KG1 (cell line): Measurements from ENCODE around the gene EVA1C.
"Not testable (repeated sequence)": the region's sequence is repeated elsewhere in the genome, so short reads cannot be mapped to it uniquely, and the experiment has no call there.

Experiments
- DNase-seq: peaks from one replicate; lab custom pipeline; 2025; lab: John Stamatoyannopoulos, UW

EVA1C gene

GRCh38 chr21:32530809-32531208 lies 118.3 kb downstream of the EVA1C start:
- DNase-seq: not testable (repeated sequence)

DNA sequence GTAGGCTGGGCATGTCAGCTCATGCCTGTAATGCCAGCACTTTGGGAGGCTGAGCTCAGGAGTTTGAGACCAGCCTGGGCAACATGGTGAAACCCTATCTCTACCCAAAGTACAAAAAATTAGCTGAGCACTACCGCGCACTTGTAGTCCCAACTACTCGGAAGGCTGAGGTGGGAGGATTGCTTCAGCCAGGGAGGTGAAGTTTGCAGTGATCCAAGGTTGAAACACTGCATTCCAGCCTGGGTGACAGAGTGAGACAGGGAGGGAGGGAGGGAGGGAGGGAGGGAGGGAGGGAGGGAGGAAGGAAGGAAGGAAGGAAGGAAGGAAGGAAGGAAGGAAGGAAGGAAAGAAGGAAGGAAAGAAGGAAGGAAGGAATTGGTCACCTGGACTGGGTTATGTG lies 119.1 kb downstream of the EVA1C start:
- DNase-seq: not testable (repeated sequence)

GRCh38 chr21:32532636-32533035 lies 120.1 kb downstream of the EVA1C start:
- no peak for DNase-seq

DNA sequence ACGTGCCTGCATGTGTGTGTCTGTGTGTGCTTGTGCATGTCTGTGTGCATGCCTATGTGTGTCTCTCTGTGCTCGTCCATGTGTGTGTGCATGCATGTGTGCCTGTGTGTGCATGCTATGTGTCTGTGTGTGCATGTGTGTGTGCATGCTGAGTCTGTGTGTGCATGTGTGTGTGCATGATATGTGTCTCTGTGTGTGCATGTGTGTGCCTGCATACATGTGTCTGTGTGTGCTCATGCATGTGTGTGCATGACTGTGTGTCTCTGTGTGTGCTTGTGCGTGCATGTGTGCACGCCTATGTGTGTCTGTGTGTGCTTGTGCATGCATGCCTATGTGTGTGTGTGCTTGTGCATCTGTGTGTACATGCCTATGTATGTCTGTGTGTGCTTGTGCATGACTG lies 120.5 kb downstream of the EVA1C start:
- no peak for DNase-seq

DNA sequence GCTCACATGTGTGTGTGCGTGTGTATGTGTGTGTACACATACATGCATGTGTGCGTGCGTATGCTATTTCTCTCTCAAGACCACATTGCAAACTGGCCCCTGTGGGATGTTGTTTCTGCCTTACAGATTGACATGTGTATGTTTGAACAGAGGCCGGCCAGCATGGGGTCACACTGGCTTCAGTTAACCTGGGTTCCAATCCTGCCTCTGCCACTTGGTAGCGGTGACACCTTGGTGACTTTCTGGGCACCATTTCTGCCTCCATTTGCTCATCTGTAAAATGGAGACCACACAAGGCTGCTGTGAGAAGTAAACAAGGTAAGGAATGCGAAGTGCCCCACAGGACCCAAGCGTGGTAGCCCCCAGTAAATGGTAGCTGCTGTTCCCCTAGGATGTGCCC lies 121.1 kb downstream of the EVA1C start:
- no peak for DNase-seq

- DNase-seq: no peak
Observed at GRCh38 chr21:32534113-32534512, 121.6 kb downstream of the EVA1C start.

- DNase-seq: no peak
Observed at GRCh38 chr21:32535612-32536011, 123.1 kb downstream of the EVA1C start.

DNA sequence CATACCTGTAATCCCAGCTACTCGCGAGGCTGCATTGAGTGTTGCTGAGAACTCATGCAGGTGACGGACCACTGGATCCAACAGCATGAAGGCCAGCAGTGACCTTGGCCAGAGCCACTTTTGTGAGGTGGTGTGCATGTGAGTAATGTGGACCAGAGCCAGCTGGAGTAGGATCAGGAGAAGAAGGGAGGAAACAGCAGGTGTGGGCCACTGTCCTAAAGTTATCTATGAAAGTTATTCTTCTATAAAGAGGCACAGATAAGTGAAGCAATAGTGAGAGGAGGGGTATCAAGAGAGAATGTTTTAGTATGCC lies 125.0 kb downstream of the EVA1C start:
- no peak for DNase-seq

DNA sequence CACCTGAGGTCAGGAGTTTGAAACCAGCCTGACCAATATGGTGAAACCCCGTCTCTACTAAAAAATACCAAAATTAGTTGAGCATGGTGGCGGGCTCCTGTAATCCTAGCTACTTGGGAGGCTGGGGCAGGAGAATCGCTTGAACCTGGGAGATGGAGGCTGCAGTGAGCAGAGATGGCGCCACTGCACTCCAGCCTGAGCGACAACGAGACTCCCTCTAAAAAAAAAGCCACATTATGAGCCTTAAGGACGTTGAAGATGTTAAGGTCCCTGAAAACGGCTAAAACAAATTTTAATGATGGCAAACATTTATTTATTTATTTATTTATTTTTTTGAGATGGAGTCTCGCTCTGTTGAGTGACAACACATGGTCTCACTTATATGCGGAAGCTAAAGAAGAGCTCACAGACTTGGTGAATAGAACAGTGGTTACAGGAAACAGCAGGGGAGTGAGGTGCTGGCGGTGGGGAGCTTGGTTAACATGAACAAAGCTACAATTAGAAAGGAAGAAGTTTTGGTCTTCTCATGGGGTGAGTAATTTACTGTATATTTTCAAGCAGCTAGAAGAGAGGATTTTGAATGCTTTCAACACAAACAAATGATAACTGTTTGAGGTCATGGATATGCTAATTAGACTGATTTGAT lies 125.8 kb downstream of the EVA1C start:
- no peak for DNase-seq

- no peak for DNase-seq
Observed at GRCh38 chr21:32539378-32539777, 126.9 kb downstream of the EVA1C start.

GRCh38 chr21:32543056-32543455 lies 130.6 kb downstream of the EVA1C start:
- DNase-seq: not testable (repeated sequence)

DNA sequence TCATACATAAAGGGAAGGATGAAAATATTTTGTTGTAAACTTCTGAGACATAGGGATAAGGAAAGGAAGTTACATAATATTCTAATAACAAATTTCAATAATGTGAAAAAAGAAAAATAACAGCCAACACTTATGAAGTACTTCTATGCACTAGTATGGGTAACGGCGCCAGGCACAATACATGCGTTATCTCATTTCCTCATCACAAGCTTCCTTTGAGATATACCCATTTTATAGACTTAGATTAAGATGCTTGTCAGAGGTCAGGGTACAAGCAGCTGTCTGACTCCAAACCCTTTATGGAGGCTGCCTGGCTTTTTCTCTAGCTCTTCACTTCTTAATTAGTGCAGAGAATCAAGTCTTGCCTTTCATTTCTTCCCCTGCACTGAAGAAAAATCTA lies 131.5 kb downstream of the EVA1C start:
- DNase-seq: no peak

GRCh38 chr21:32544697-32545096 lies 132.2 kb downstream of the EVA1C start:
- no peak for DNase-seq

- DNase-seq: no peak
Observed at GRCh38 chr21:32545948-32546441, 133.5 kb downstream of the EVA1C start.

GRCh38 chr21:32547018-32547417 lies 134.5 kb downstream of the EVA1C start:
- no peak for DNase-seq

GRCh38 chr21:32548978-32549377 lies 136.5 kb downstream of the EVA1C start:
- DNase-seq: no peak

DNA sequence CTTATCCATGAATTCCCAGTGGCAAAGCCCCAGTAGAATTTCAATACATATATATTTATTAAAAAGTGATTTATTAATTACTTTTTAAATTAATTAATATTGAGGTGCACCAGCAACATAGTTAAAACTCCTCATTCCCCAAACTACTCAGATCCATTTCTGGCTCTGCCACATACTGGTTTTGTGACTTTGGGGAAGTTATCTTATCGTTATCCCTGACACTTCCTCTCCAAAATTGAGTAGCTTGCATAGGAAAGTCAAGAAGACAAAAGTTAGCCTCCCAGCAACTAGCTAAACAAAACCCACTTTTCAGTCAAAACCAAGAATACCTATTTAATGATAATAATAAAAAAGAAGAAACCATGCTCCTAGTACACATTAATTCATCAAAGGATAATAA lies 136.9 kb downstream of the EVA1C start:
- no peak for DNase-seq

- DNase-seq: no peak
Observed at GRCh38 chr21:32549886-32550285, 137.4 kb downstream of the EVA1C start.

- DNase-seq: no peak
Observed at GRCh38 chr21:32554832-32555638, 142.5 kb downstream of the EVA1C start.

- no peak for DNase-seq
Observed at GRCh38 chr21:32558106-32558505, 145.6 kb downstream of the EVA1C start.

- no peak for DNase-seq
Observed at GRCh38 chr21:32559006-32559610, 146.6 kb downstream of the EVA1C start.

- no peak for DNase-seq
Observed at GRCh38 chr21:32560896-32561295, 148.4 kb downstream of the EVA1C start.

- not testable (repeated sequence) for DNase-seq
Observed at GRCh38 chr21:32561476-32561875, 149.0 kb downstream of the EVA1C start.
